Chondrocyte (in vitro differentiated cells): ENCODE results near the gene SIDT2. TPM values are rescaled to one million over a fixed set of nuclear protein-coding genes. Genes with fewer than 3 reads are reported as not detected.

Source experiments
- DNase-seq: peaks from one replicate; pipeline ENCODE4 v3.0.0; 2021; ENCODE audit warnings: mixed read lengths, low spot score
- H3K27ac Mint-ChIP-seq: one replicate; pipeline ENCODE4 v1.8.0; 2021; ENCODE audit warnings: mild to moderate bottlenecking, moderate library complexity, mixed read lengths; ENCODE audit not compliant: unreplicated experiment
- H3K27me3 Mint-ChIP-seq: 2 replicates; pipeline ENCODE4 v1.8.0; 2021; ENCODE audit warnings: low read depth, mixed read lengths
- H3K36me3 Mint-ChIP-seq: 2 replicates; pipeline ENCODE4 v1.8.0; 2021; ENCODE audit warnings: low read depth, mixed read lengths
- H3K4me1 Mint-ChIP-seq: 2 replicates; pipeline ENCODE4 v1.8.0; 2021; ENCODE audit warnings: low read depth, mild to moderate bottlenecking, mixed read lengths
- H3K4me3 Mint-ChIP-seq: one replicate; pipeline ENCODE4 v1.8.0; 2021; ENCODE audit warnings: mild to moderate bottlenecking, moderate library complexity, mixed read lengths; ENCODE audit not compliant: unreplicated experiment
- H3K9me3 Mint-ChIP-seq: 2 replicates; pipeline ENCODE4 v1.8.0; 2021; ENCODE audit warnings: low read depth, mixed read lengths
- total RNA-seq: library from RNA; stranded (reverse); gene quantifications from 3 replicates; pipeline ENCODE4 v1.2.1, GENCODE V29; 2021
- TF ChIP-seq, protein P1 (sequence below): fragments of 200-600 bp; sonication (generic); IDR thresholded peaks from 2 replicates; pipeline ENCODE4 v1.5.0; 2021; ENCODE audit warnings: antibody characterized with exemption, mild to moderate bottlenecking, moderate library complexity

Gene SIDT2
- total RNA-seq, 1 donor from 2014 or later = 38.8 TPM

DNA sequence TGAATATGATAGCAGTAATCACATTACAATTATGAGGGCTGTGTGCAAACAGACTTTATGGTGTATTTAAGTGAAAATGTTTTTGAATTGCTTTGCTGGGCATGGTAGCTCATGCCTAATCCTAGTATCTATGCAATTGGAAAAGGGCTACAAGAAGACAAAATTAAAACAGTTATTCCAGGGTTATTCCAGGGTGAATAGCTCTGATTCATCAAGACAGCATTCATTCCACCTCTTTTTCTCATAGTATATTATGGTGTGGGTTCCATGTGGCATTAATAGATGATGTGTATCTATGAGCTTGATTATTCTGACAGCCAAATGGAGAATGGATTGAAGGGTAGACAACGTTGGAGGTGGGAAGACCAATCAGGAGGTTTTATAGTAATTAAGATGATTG, 12.1 kb upstream of the SIDT2 start:
- no peak overlapping the region for H3K27ac Mint-ChIP-seq

GRCh38 chr11:117169736-117170135, 8.8 kb upstream of the SIDT2 start:
- H3K4me3 Mint-ChIP-seq = no peak overlapping the region
- H3K27me3 Mint-ChIP-seq = no peaks in the 10 kb centered on the region
- TF ChIP-seq, protein P1, sequence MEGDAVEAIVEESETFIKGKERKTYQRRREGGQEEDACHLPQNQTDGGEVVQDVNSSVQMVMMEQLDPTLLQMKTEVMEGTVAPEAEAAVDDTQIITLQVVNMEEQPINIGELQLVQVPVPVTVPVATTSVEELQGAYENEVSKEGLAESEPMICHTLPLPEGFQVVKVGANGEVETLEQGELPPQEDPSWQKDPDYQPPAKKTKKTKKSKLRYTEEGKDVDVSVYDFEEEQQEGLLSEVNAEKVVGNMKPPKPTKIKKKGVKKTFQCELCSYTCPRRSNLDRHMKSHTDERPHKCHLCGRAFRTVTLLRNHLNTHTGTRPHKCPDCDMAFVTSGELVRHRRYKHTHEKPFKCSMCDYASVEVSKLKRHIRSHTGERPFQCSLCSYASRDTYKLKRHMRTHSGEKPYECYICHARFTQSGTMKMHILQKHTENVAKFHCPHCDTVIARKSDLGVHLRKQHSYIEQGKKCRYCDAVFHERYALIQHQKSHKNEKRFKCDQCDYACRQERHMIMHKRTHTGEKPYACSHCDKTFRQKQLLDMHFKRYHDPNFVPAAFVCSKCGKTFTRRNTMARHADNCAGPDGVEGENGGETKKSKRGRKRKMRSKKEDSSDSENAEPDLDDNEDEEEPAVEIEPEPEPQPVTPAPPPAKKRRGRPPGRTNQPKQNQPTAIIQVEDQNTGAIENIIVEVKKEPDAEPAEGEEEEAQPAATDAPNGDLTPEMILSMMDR = no peak
- no peaks in the 10 kb centered on the region for H3K9me3 Mint-ChIP-seq
- no peak overlapping the region for H3K27ac Mint-ChIP-seq
- no peak for DNase-seq
- peaks cover 19% of the 10 kb centered on the region for H3K36me3 Mint-ChIP-seq
- H3K4me1 Mint-ChIP-seq = peaks cover 18% of the 10 kb centered on the region

More for the DNA sequence above, 12.1 kb upstream of the SIDT2 start:
- H3K4me3 Mint-ChIP-seq = no peak overlapping the region
- H3K4me1 Mint-ChIP-seq = peaks cover 10% of the 10 kb centered on the region
- TF ChIP-seq, protein P1 = no peak
- H3K36me3 Mint-ChIP-seq = peaks cover 23% of the 10 kb centered on the region
- no peaks in the 10 kb centered on the region for H3K27me3 Mint-ChIP-seq
- H3K9me3 Mint-ChIP-seq = no peaks in the 10 kb centered on the region
- DNase-seq = no peak

DNA sequence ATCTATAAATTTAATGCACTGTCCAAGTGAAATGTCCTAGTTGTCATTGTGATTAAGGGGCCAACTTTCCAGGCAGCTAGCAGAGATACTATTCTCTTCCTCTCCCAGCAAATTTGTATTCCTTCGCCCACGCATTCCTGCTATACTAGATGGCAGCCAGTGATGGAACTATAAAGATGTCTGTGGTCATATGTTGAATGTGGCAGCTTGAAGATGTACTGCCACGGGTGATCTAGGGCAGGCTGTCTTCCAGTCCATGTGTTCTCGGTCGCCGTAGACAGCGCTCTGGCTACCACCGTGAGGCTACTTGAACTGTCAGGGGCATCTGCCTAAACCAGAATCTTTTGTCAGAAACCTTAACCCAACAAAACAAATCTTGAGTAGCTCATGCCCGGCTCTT, 8.3 kb upstream of the SIDT2 start:
- TF ChIP-seq, protein P1 = no peak
- Mint-ChIP-seq H3K4me1 (peaks cover 18% of the 10 kb centered on the region), H3K36me3 (peaks cover 18% of the 10 kb centered on the region), H3K27ac (no peak overlapping the region), H3K4me3 (no peak overlapping the region), H3K9me3 (no peaks in the 10 kb centered on the region), H3K27me3 (no peaks in the 10 kb centered on the region)
- DNase-seq = no peak

GRCh38 chr11:117171007-117171403, 7.5 kb upstream of the SIDT2 start:
- peaks cover 14% of the 10 kb centered on the region for H3K36me3 Mint-ChIP-seq
- no peak overlapping the region for H3K4me3 Mint-ChIP-seq
- peak overlapping the region; percentile 51 for H3K27ac Mint-ChIP-seq
- peaks cover 18% of the 10 kb centered on the region for H3K4me1 Mint-ChIP-seq
- no peaks in the 10 kb centered on the region for H3K9me3 Mint-ChIP-seq
- DNase-seq = no peak
- TF ChIP-seq, protein P1 = no peak
- no peaks in the 10 kb centered on the region for H3K27me3 Mint-ChIP-seq

GRCh38 chr11:117171404-117172061, 7.0 kb upstream of the SIDT2 start:
- Mint-ChIP-seq H3K36me3 (peaks cover 14% of the 10 kb centered on the region), H3K27me3 (no peaks in the 10 kb centered on the region), H3K9me3 (no peaks in the 10 kb centered on the region), H3K27ac (peak overlapping the region; percentile 51), H3K4me1 (peaks cover 18% of the 10 kb centered on the region), H3K4me3 (no peak overlapping the region)
- peak; percentile 24 for DNase-seq
- TF ChIP-seq, protein P1 = no peak
